Lower leg skin (tissue), 3 donors: ENCODE results near the gene CEACAM3.
"Not testable (repeated sequence)": the region's sequence is repeated elsewhere in the genome, so short reads cannot be mapped to it uniquely, and the experiment has no call there.

Experiments used
- CTCF ChIP-seq, 3 donors: fragments of 450-650 bp; IDR thresholded peaks; one replicate each; pipeline ENCODE4 v1.5.1; 2016; ENCODE audit warnings: antibody characterized with exemption in 3 of 3, mild to moderate bottlenecking in 3 of 3, moderate library complexity in 2 of 3
- POLR2A ChIP-seq, 2 donors: fragments of 450-650 bp; IDR thresholded peaks; one replicate each; pipeline ENCODE4 v1.6.1; 2016 to 2017; ENCODE audit warnings: antibody characterized with exemption in 2 of 2, mild to moderate bottlenecking in 1 of 2, moderate library complexity in 1 of 2

GRCh38 chr19:41768105-41768504 lies 28.3 kb upstream of the CEACAM3 start:
- not testable (repeated sequence) for TF ChIP-seq CTCF, POLR2A (IDR thresholded peaks at IDR 0.05)
